Measurements from ENCODE around the gene ZNF574.

- TF ChIP-seq POLR2A (IDR thresholded peaks at IDR 0.05; ENCODE audit: low read depth, low read length) (no peak), TAF1 (IDR thresholded peaks at IDR 0.05; ENCODE audit: low read depth, low read length) (no peak), SPI1 (IDR thresholded peaks at IDR 0.05; ENCODE audit: low read depth, low read length) (no peak), POLR2AphosphoS5 (IDR thresholded peaks at IDR 0.05; ENCODE audit: low read depth, low read length) (no peak), PAX5 (IDR thresholded peaks at IDR 0.05; ENCODE audit: insufficient read depth, low read length, severe bottlenecking) (no peak), POU2F2 (IDR thresholded peaks at IDR 0.05; ENCODE audit: low read depth, low read length) (no peak)
These were observed 49.6 kb downstream of the ZNF574 start for GRCh38 chr19:42125536-42125935.

Measured in GM12891 (cell line).